A549 treated with AZD2906 at 1 μM for 4 hours (cell line): Measurements from ENCODE around the gene POMT1. TPM values are rescaled to one million over a fixed set of nuclear protein-coding genes. Genes with fewer than 3 reads are reported as not detected.

Experiments used
- total RNA-seq: library from RNA; stranded (reverse); fragments of 200-300 nt; extraction: Qiagen RNA extraction; gene quantifications from 5 replicates; pipeline ENCODE4 v1.2.3, GENCODE V29; 2022

Gene POMT1, protein sequence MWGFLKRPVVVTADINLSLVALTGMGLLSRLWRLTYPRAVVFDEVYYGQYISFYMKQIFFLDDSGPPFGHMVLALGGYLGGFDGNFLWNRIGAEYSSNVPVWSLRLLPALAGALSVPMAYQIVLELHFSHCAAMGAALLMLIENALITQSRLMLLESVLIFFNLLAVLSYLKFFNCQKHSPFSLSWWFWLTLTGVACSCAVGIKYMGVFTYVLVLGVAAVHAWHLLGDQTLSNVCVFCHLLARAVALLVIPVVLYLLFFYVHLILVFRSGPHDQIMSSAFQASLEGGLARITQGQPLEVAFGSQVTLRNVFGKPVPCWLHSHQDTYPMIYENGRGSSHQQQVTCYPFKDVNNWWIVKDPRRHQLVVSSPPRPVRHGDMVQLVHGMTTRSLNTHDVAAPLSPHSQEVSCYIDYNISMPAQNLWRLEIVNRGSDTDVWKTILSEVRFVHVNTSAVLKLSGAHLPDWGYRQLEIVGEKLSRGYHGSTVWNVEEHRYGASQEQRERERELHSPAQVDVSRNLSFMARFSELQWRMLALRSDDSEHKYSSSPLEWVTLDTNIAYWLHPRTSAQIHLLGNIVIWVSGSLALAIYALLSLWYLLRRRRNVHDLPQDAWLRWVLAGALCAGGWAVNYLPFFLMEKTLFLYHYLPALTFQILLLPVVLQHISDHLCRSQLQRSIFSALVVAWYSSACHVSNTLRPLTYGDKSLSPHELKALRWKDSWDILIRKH
- total RNA-seq, result 16.2 to 17.4 TPM (median 16.3 TPM) in 5 replicates

GRCh38 chr9:131502781-131503625, at the start of gene POMT1:
POMT1 (plus strand) TSS chr9:131502918; CDS start chr9:131504219, 1,301 bp downstream.

GRCh38 chr9:131530920-131531832, 28.5 kb downstream of the POMT1 start, which contains the start of gene UCK1:
UCK1 (minus strand) TSS chr9:131531263; CDS start chr9:131531174, 89 bp downstream.

DNA sequence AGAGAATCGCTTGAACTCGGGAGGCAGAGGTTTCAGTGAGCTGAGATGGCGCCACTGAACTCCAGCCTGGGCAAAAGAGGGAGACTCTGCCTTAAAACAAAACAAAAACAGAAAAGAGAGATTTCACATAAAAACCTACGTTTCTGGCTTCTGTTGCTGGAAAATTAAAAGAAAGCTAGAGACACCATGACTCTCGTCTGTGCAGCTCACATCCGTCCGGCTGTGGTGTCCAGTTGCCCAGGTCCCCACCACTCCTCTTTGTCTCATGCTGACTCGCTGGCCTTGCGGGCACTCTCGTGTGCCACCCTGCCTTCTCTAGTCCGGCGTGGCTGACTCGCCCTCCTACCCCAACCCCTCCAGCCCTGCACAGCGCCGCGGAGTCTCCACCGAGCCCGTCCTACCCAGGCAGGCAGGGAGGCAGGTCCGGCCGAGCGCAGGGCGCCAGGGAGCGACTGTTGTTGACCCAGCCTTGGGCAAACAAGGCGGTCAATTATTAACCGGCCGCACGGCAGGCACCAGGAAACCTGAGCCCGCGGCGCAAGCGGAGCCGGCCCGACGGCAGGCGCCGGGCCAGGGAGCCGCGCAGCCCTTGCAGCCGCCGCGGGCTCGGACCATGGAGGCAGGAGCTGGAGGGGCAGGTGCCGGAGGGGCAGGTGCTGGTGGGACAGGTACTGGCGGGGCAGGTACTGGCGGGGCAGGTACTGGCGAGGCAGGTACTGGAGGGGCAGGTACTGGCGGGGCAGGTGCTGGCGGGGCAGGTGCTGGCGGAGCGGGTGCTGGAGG, 42.5 kb downstream of the POMT1 start, which contains the start of gene PRRT1B:
Gene PRRT1B (plus strand): TSS at position 521 of the 783 bp plus-strand sequence. CDS start 93 bp downstream, at position 614.

Other genes with a start within 250 kb of the POMT1 start
- 0.21 to 0.32 TPM (median 0.28 TPM) in 5 replicates for gene FAM78A, start 226.4 kb upstream of the POMT1 start, total RNA-seq
- 0.11 TPM in 1 of 5 replicates, not detected in the others for gene PLPP7, start 213.2 kb upstream of the POMT1 start, total RNA-seq
- gene PRRC2B, start 108.8 kb upstream of the POMT1 start, total RNA-seq, result 55.4 to 68.8 TPM (median 63.0 TPM) in 5 replicates
- 20.2 to 22.5 TPM (median 21.2 TPM) in 5 replicates for gene UCK1, start 28.3 kb downstream of the POMT1 start, total RNA-seq
- gene PRRT1B, start 42.6 kb downstream of the POMT1 start, total RNA-seq, result 0.26 to 0.44 TPM (median 0.30 TPM) in 5 replicates
- 39.7 to 46.4 TPM (median 44.8 TPM) in 5 replicates for gene RAPGEF1, start 237.2 kb downstream of the POMT1 start, total RNA-seq